H9 (cell line): Measurements from ENCODE around the gene TRIM44. TPM values are rescaled to one million over a fixed set of nuclear protein-coding genes. Genes with fewer than 3 reads are reported as not detected.

ENCODE experiments used
- DNase-seq: peaks from one replicate; pipeline ENCODE4 v3.0.0-alpha.2; 2017
- H2AFZ ChIP-seq: one replicate; pipeline ENCODE4 v1.6.1; 2013; ENCODE audit warnings: mild to moderate bottlenecking, low read length, control low read depth, moderate library complexity
- H2AK5ac ChIP-seq: 2 replicates; pipeline ENCODE4 v1.6.1; 2013; ENCODE audit warnings: low read length, control low read depth, mixed read lengths; ENCODE audit not compliant: insufficient read length
- H2BK120ac ChIP-seq: one replicate; pipeline ENCODE4 v1.6.1; 2013; ENCODE audit warnings: low read depth, mild to moderate bottlenecking, low read length, control low read depth, inconsistent platforms; ENCODE audit not compliant: poor library complexity, severe bottlenecking
- H2BK12ac ChIP-seq: 2 replicates; pipeline ENCODE4 v1.6.1; 2013; ENCODE audit warnings: low read length, control low read depth, mixed read lengths, low read depth; ENCODE audit not compliant: insufficient read length
- H2BK15ac ChIP-seq: 2 replicates; pipeline ENCODE4 v1.6.1; 2013; ENCODE audit warnings: low read depth, low read length, control low read depth
- H2BK20ac ChIP-seq: one replicate; pipeline ENCODE4 v1.6.1; 2013; ENCODE audit warnings: low read depth, mild to moderate bottlenecking, low read length, control low read depth, inconsistent platforms; ENCODE audit not compliant: poor library complexity, severe bottlenecking
- H2BK5ac ChIP-seq: 2 replicates; pipeline ENCODE4 v1.6.1; 2013; ENCODE audit warnings: low read length, control low read depth, mixed read lengths; ENCODE audit not compliant: insufficient read length
- H3K14ac ChIP-seq: 2 replicates; pipeline ENCODE4 v1.6.1; 2013; ENCODE audit warnings: low read length, control low read depth; ENCODE audit not compliant: insufficient read depth
- H3K18ac ChIP-seq: 2 replicates; pipeline ENCODE4 v1.6.1; 2013; ENCODE audit warnings: low read depth, mild to moderate bottlenecking, mixed read lengths, low read length, control low read depth; ENCODE audit not compliant: insufficient read length
- H3K23ac ChIP-seq: 2 replicates; pipeline ENCODE4 v1.6.1; 2013; ENCODE audit warnings: low read length, control low read depth, mixed read lengths, low read depth; ENCODE audit not compliant: insufficient read length
- H3K23me2 ChIP-seq: 2 replicates; pipeline ENCODE4 v1.6.1; 2013; ENCODE audit warnings: low read depth, mild to moderate bottlenecking, mixed read lengths, low read length, control low read depth; ENCODE audit not compliant: insufficient read length, poor library complexity, severe bottlenecking
- H3K27ac ChIP-seq: 2 replicates; pipeline ENCODE4 v1.5.1; 2013; ENCODE audit warnings: low read length, control low read depth, mixed read lengths, low read depth; ENCODE audit not compliant: insufficient read length
- H3K27me3 ChIP-seq: 2 replicates; pipeline ENCODE4 v1.6.1; 2013; ENCODE audit warnings: low read length, control low read depth, inconsistent platforms; ENCODE audit not compliant: insufficient read depth
- H3K4ac ChIP-seq: 2 replicates; pipeline ENCODE4 v1.6.1; 2013; ENCODE audit warnings: low read depth, mild to moderate bottlenecking, control low read depth, inconsistent platforms, low read length, moderate library complexity
- H3K4me1 ChIP-seq: 2 replicates; pipeline ENCODE4 v1.6.1; 2013; ENCODE audit warnings: low read length, control low read depth, inconsistent platforms; ENCODE audit not compliant: insufficient read depth
- H3K4me2 ChIP-seq: 2 replicates; pipeline ENCODE4 v1.6.1; 2013; ENCODE audit warnings: low read length, control low read depth, mixed read lengths; ENCODE audit not compliant: insufficient read length, insufficient read depth
- H3K56ac ChIP-seq: 2 replicates; pipeline ENCODE4 v1.6.1; 2013; ENCODE audit warnings: low read depth, mild to moderate bottlenecking, mixed read lengths, low read length, control low read depth; ENCODE audit not compliant: insufficient read length
- H3K79me1 ChIP-seq: 2 replicates; pipeline ENCODE4 v1.6.1; 2013; ENCODE audit warnings: low read depth, mild to moderate bottlenecking, moderate library complexity, low read length, control low read depth, inconsistent platforms; ENCODE audit not compliant: insufficient read depth, poor library complexity, severe bottlenecking
- H3K79me2 ChIP-seq: 2 replicates; pipeline ENCODE4 v1.6.1; 2013; ENCODE audit warnings: low read length, control low read depth, inconsistent platforms; ENCODE audit not compliant: insufficient read depth
- H3K9ac ChIP-seq: 2 replicates; pipeline ENCODE4 v1.6.1; 2013; ENCODE audit warnings: low read length, control low read depth, mixed read lengths; ENCODE audit not compliant: insufficient read length; ENCODE audit errors: extremely low read depth
- H3K9me3 ChIP-seq: one replicate; pipeline ENCODE4 v1.6.1; 2013; ENCODE audit warnings: low read depth, low read length, inconsistent platforms; ENCODE audit not compliant: control insufficient read depth
- H3T11ph ChIP-seq: one replicate; pipeline ENCODE4 v1.6.1; 2013; ENCODE audit warnings: mild to moderate bottlenecking, low read length, control low read depth, inconsistent platforms
- H4K20me1 ChIP-seq: one replicate; pipeline ENCODE4 v1.6.1; 2013; ENCODE audit not compliant: control insufficient read depth, insufficient read length, insufficient read depth
- H4K5ac ChIP-seq: 2 replicates; pipeline ENCODE4 v1.6.1; 2013; ENCODE audit warnings: low read depth, mild to moderate bottlenecking, mixed read lengths, low read length, control low read depth; ENCODE audit not compliant: insufficient read length
- H4K8ac ChIP-seq: replicated peaks from 2 replicates; pipeline ENCODE4 v1.6.1; 2013; ENCODE audit warnings: low read length, control low read depth, mixed read lengths, low read depth; ENCODE audit not compliant: insufficient read length
- H4K91ac ChIP-seq: 2 replicates; pipeline ENCODE4 v1.6.1; 2013; ENCODE audit warnings: low read depth, mild to moderate bottlenecking, moderate library complexity, mixed read lengths, low read length, control low read depth; ENCODE audit not compliant: insufficient read length
- H3K27ac Mint-ChIP-seq, 3 experiments: 2 replicates in 2 of 3; 3 replicates in 1 of 3; pipeline ENCODE4 v1.8.0; 2020 to 2021; ENCODE audit warnings: mixed read lengths in 3 of 3, mild to moderate bottlenecking in 1 of 3, moderate library complexity in 1 of 3
- H3K27me3 Mint-ChIP-seq: 2 replicates; pipeline ENCODE4 v1.8.0; 2021; ENCODE audit warnings: low read depth, mild to moderate bottlenecking, moderate library complexity, mixed read lengths
- H3K36me3 Mint-ChIP-seq, 3 experiments: 2 replicates in 2 of 3; 3 replicates in 1 of 3; pipeline ENCODE4 v1.8.0; 2020 to 2021; ENCODE audit warnings: low read depth in 3 of 3, mixed read lengths in 3 of 3; ENCODE audit not compliant: insufficient read depth in 1 of 3
- H3K4me1 Mint-ChIP-seq, 2 experiments: 2 replicates each; pipeline ENCODE4 v1.8.0; 2020; ENCODE audit warnings: mixed read lengths in 2 of 2
- H3K4me3 Mint-ChIP-seq, 2 experiments: 2 replicates in 1 of 2; 3 replicates in 1 of 2; pipeline ENCODE4 v1.8.0; 2020 to 2021; ENCODE audit warnings: mild to moderate bottlenecking in 2 of 2, mixed read lengths in 2 of 2, moderate library complexity in 1 of 2
- H3K9me3 Mint-ChIP-seq, 2 experiments: 2 replicates in 1 of 2; 3 replicates in 1 of 2; pipeline ENCODE4 v1.8.0; 2020; ENCODE audit warnings: mild to moderate bottlenecking in 2 of 2, mixed read lengths in 2 of 2, moderate library complexity in 1 of 2
- WGBS: extraction: QIAGEN DNeasy Blood & Tissue Kit; methylation state at CpG from one replicate; pipeline ENCODE4 v1.1.7; 2013; ENCODE audit warnings: missing lambda C conversion rate, low lambda C conversion rate, mixed read lengths; ENCODE audit not compliant: insufficient read length; ENCODE audit errors: extremely low coverage; 5-methylcytosine and 5-hydroxymethylcytosine counted together
- total RNA-seq: library from RNA; stranded (reverse); gene quantifications from 2 replicates; pipeline ENCODE4 v1.2.1, GENCODE V29; 2021
- TF ChIP-seq, protein P1 (sequence below): fragments of 200-600 bp; sonication (generic); conservative IDR thresholded peaks from 3 replicates; pipeline ENCODE4 v1.8.0; 2021; ENCODE audit warnings: antibody characterized with exemption, mild to moderate bottlenecking

Gene TRIM44
- total RNA-seq, 1 experiment from 2014 or later = 37.7 TPM

DNA sequence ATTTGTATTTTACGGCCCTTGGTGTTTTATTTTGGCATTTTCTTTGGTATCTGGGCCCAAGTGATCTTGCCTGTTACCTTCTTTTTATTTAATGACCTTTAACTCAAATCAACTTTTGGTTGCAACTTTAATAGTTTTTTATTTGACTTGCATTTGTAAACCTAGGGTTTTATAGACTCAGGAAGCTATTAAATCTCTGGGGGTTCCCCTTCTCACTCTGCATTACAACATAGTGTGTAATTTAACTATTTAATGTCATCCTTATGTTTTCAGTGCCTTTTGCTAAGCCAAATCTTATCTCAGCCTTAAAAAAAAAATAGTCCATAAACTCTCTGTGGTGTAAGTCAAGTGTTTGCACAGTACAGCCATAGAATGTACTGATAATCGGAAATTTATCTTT lies 41.0 kb upstream of the TRIM44 start:
- H3K27ac ChIP-seq = no peak overlapping the region
- H3K14ac ChIP-seq = no peak overlapping the region
- H3K9ac ChIP-seq = no peak overlapping the region
- Mint-ChIP-seq H3K9me3 (peaks cover 5 to 6% of the 10 kb centered on the region in 2 experiments; a peak in 4 of 5 replicates), H3K4me3 (no peak overlapping the region), H3K27ac (no peak overlapping the region), H3K27me3 (peaks cover 36% of the 10 kb centered on the region), H3K4me1 (peaks cover 25 to 28% of the 10 kb centered on the region in 2 experiments), H3K36me3 (peaks cover 0 to 4% (median 2%) of the 10 kb centered on the region in 3 experiments; a peak in 2 of 7 replicates)
- H4K8ac ChIP-seq = no peak overlapping the region
- no peak overlapping the region for H2AFZ ChIP-seq
- no peak overlapping the region for H3K4ac ChIP-seq
- no peak overlapping the region for H4K5ac ChIP-seq
- no peak overlapping the region for H3K56ac ChIP-seq
- H2BK20ac ChIP-seq = no peak overlapping the region
- H3T11ph ChIP-seq = no peak overlapping the region
- TF ChIP-seq, protein P1, sequence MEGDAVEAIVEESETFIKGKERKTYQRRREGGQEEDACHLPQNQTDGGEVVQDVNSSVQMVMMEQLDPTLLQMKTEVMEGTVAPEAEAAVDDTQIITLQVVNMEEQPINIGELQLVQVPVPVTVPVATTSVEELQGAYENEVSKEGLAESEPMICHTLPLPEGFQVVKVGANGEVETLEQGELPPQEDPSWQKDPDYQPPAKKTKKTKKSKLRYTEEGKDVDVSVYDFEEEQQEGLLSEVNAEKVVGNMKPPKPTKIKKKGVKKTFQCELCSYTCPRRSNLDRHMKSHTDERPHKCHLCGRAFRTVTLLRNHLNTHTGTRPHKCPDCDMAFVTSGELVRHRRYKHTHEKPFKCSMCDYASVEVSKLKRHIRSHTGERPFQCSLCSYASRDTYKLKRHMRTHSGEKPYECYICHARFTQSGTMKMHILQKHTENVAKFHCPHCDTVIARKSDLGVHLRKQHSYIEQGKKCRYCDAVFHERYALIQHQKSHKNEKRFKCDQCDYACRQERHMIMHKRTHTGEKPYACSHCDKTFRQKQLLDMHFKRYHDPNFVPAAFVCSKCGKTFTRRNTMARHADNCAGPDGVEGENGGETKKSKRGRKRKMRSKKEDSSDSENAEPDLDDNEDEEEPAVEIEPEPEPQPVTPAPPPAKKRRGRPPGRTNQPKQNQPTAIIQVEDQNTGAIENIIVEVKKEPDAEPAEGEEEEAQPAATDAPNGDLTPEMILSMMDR = no peak
- WGBS = no CpG with 5 or more reads among the region's 2 CpGs
- H2BK15ac ChIP-seq = no peak overlapping the region
- no peak overlapping the region for H3K23ac ChIP-seq
- H4K91ac ChIP-seq = no peak overlapping the region
- H3K4me1 ChIP-seq = peaks cover 4% of the 10 kb centered on the region
- no peak for DNase-seq
- H3K18ac ChIP-seq = no peak overlapping the region
- no peak overlapping the region for H2BK5ac ChIP-seq
- H3K23me2 ChIP-seq = peaks cover 17% of the 10 kb centered on the region
- no peaks in the 10 kb centered on the region for H3K79me2 ChIP-seq
- peaks cover 5% of the 10 kb centered on the region; the same call in 1 of the 2 replicates for H3K27me3 ChIP-seq
- no peaks in the 10 kb centered on the region for H3K79me1 ChIP-seq
- no peak overlapping the region for H2AK5ac ChIP-seq
- H4K20me1 ChIP-seq = no peaks in the 10 kb centered on the region
- no peak overlapping the region for H3K4me2 ChIP-seq
- no peak overlapping the region for H2BK120ac ChIP-seq
- no peaks in the 10 kb centered on the region for H3K9me3 ChIP-seq
- H2BK12ac ChIP-seq = no peak overlapping the region
